Colon (tissue), 2 donors: Measurements from ENCODE around the gene LRPAP1.

Experiments used
- FAIRE-seq: peaks from 2 replicates; lab custom pipeline; 2012; peaks lifted over from hg19 to GRCh38; lab: Jason Lieb, UNC
- donor health status: control.
- donor health status: control.

LRPAP1 gene

GRCh38 chr4:3500111-3500510 is 32.1 kb downstream of the LRPAP1 start:
- no peak for FAIRE-seq

GRCh38 chr4:3499710-3500109 is 32.5 kb downstream of the LRPAP1 start:
- FAIRE-seq = no peak

- no peak for FAIRE-seq
These were observed 33.2 kb downstream of the LRPAP1 start for GRCh38 chr4:3498901-3499510.

- no peak for FAIRE-seq
These were observed 33.8 kb downstream of the LRPAP1 start for GRCh38 chr4:3498407-3498806.

- FAIRE-seq = no peak
These were observed 34.5 kb downstream of the LRPAP1 start for GRCh38 chr4:3497523-3498389.

- FAIRE-seq = no peak
These were observed 35.1 kb downstream of the LRPAP1 start for GRCh38 chr4:3497095-3497494.

GRCh38 chr4:3496021-3496420 is 36.2 kb downstream of the LRPAP1 start:
- no peak for FAIRE-seq

- FAIRE-seq = no peak
These were observed 36.8 kb downstream of the LRPAP1 start for GRCh38 chr4:3495204-3495975.

- FAIRE-seq = no peak
These were observed 37.8 kb downstream of the LRPAP1 start for GRCh38 chr4:3494462-3494871.

- FAIRE-seq = no peak
These were observed 38.3 kb downstream of the LRPAP1 start for GRCh38 chr4:3493720-3494461.

GRCh38 chr4:3492741-3493719 is 39.2 kb downstream of the LRPAP1 start:
- no peak for FAIRE-seq

GRCh38 chr4:3491681-3492405 is 40.4 kb downstream of the LRPAP1 start:
- FAIRE-seq = no peak

- FAIRE-seq = no peak
These were observed 42.7 kb downstream of the LRPAP1 start for GRCh38 chr4:3489451-3489962.

GRCh38 chr4:3488820-3489219 is 43.4 kb downstream of the LRPAP1 start:
- no peak for FAIRE-seq

GRCh38 chr4:3487861-3488260 is 44.4 kb downstream of the LRPAP1 start:
- FAIRE-seq = no peak

GRCh38 chr4:3486541-3487540 is 45.4 kb downstream of the LRPAP1 start:
- no peak for FAIRE-seq

- no peak for FAIRE-seq
These were observed 46.2 kb downstream of the LRPAP1 start for GRCh38 chr4:3485886-3486540.
